Measurements from ENCODE around the gene GNAO1.

DNA sequence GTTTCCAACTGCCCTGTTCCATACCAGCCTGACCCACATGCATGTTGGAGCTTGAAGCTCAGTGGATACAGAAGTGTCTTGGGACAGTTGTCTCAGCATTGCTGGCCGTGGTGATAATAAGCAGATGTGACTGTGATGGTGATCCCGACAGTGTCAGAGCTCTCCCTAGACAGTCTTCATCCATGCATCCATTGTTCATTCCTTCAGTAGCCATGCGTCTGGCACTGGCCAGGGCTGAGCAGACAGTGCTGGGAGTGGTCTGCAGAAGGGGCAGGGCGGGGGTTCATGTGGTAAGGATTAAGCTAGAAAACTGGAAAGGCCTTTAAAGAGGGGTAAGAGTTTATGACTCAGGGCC lies 68.1 kb downstream of the GNAO1 start:
- TF ChIP-seq EZH2phosphoT487 (IDR thresholded peaks at IDR 0.05; ENCODE audit: insufficient read depth, low read depth) (no peak), EZH2 (IDR thresholded peaks at IDR 0.05; ENCODE audit: insufficient read depth, poor library complexity, severe bottlenecking) (no peak)
